ENCODE data around the gene VMA21. TPM values are rescaled to one million over a fixed set of nuclear protein-coding genes. Genes with fewer than 3 reads are reported as not detected.

The VMA21 gene, protein sequence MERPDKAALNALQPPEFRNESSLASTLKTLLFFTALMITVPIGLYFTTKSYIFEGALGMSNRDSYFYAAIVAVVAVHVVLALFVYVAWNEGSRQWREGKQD
- 10 to 100 TPM; 13.9 to 25.8 (median 21.1) TPM for total RNA-seq
- polyA plus RNA-seq: 10 to 100 TPM in 1 of 2 donors, 1 to 10 TPM in 1; 5.7 to 12.4 TPM
- long read RNA-seq, donor 1, full-length matches to known transcripts: 20 of 21 reads
- long read RNA-seq, donor 1, partial matches to known transcripts: 0 of 21 reads
- long read RNA-seq, donor 1, other reads (novel, unspliced or antisense): 1 of 21 reads
- long read RNA-seq, donor 2, full-length matches to known transcripts: 31 of 35 reads
- long read RNA-seq, donor 2, partial matches to known transcripts: 0 of 35 reads
- long read RNA-seq, donor 2, other reads (novel, unspliced or antisense): 4 of 35 reads
- long read RNA-seq, donor 3, full-length matches to known transcripts: 15 of 16 reads
- long read RNA-seq, donor 3, partial matches to known transcripts: 0 of 16 reads
- long read RNA-seq, donor 3, other reads (novel, unspliced or antisense): 1 of 16 reads

DNA sequence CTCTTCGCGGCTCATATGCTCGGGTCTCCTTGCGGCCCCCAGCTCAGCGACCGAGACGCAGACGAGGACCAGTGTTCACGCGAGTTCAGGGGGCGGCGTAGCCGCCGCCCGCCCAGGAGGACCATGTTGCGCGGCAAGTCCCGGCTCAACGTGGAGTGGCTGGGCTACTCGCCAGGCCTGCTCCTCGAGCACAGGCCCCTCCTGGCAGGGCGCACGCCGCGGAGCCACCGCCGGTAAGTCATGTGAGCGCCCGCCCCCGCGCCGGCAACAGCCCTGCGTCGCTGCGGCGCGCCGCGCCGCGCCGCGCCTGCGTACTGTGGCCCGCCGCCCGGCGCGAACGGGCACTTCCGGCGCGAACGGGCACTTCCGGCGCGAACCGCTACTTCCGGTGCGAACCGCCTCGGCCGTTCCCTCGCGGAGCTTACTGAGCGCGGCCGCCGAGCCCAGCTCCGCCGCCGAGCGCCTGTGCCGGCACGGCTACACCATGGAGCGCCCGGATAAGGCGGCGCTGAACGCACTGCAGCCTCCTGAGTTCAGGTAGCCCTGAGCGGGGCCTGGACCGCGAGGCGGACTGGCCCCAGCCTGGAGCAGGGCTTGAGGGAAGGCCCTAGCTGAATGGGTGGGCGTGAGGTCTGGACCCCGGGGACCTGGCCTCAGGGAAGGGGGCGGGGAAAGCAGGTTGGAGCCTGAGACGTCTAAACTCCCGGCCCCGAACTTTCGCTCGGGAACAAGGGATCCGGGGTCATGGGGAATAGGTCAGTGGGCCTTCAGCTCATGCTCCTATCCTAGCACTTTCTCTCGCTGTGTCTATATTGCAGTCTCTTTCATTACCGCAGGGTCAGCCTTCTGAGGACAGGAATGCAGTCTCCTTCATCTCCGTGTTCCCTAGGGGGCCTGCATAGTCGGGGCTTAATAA lies at the start of gene VMA21:
TSS of gene VMA21 (plus strand) at position 382 of the 916 bp plus-strand sequence. CDS start at position 485, 103 bp downstream.
- Histone ChIP-seq H3K36me3 (no peaks in the 10 kb centered on the region), H3K27ac (peak within 1 kb of the TSS; percentile 82 to 96 (median 91)), H3K9me3 (no peaks in the 10 kb centered on the region), H3K27me3 (no peaks in the 10 kb centered on the region), H3K4me1 (peaks cover 0 to 21% (median 8%) of the 10 kb centered on the region in 12 donors), H3K4me3 (peak within 1 kb of the TSS; percentile 50 to 91 (median 77))
- intact Hi-C loops (cut with DNase I): loop anchor here in 1 of 10 donors (10.0 kb wide), 1 partner anchor 492 kb away; no protein-coding TSS in a partner anchor
- WGBS, 4 donors: 0 to 47% (median 16%) methylated on average over 30 to 97 of the region's 97 CpGs
- ATAC-seq (peak; percentile 94 to 99 (median 98)), DNase-seq (peak; percentile 88 to 94 (median 92))
- TF ChIP-seq, protein P1, sequence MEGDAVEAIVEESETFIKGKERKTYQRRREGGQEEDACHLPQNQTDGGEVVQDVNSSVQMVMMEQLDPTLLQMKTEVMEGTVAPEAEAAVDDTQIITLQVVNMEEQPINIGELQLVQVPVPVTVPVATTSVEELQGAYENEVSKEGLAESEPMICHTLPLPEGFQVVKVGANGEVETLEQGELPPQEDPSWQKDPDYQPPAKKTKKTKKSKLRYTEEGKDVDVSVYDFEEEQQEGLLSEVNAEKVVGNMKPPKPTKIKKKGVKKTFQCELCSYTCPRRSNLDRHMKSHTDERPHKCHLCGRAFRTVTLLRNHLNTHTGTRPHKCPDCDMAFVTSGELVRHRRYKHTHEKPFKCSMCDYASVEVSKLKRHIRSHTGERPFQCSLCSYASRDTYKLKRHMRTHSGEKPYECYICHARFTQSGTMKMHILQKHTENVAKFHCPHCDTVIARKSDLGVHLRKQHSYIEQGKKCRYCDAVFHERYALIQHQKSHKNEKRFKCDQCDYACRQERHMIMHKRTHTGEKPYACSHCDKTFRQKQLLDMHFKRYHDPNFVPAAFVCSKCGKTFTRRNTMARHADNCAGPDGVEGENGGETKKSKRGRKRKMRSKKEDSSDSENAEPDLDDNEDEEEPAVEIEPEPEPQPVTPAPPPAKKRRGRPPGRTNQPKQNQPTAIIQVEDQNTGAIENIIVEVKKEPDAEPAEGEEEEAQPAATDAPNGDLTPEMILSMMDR (IDR thresholded peaks at IDR 0.05): no peak
- peak in 1 of 2 donors; percentile 42 for TF ChIP-seq POLR2A (IDR thresholded peaks at IDR 0.05)

DNA sequence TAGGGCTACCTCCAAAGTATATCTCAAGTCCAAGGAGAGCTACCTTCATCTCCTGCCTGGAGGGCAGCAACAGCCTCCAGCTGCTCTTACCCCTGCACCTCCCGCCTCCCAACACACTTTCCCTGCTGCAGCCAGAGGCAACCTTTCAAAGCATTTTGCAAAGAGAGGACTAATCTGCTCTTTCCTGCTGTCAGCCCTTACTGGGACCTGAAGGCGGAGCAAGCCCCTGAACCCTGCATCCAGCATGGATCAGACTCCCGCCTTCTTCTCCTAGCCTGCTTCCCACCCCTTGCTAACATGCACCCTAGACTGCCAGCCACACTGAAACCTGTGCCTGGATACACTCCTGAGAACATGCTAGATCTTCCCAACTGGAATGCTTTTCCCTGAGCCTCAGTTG lies 37.7 kb upstream of the VMA21 start:
- DNase-seq (no peak), ATAC-seq (no peak)
- Histone ChIP-seq H3K27ac (no peak overlapping the region), H3K4me1 (no peaks in the 10 kb centered on the region), H3K27me3 (peaks cover 0 to 27% (median 0%) of the 10 kb centered on the region in 9 donors), H3K36me3 (no peaks in the 10 kb centered on the region), H3K4me3 (no peak overlapping the region), H3K9me3 (no peaks in the 10 kb centered on the region)
- intact Hi-C loops (cut with DNase I): loop anchor here in 4 of 10 donors (10.0 kb wide), 1 partner anchor 205 kb away; no protein-coding TSS in a partner anchor
- WGBS, 4 donors: 57 to 63% (median 61%) methylated on average over 3 of the region's 3 CpGs
- TF ChIP-seq, protein P1 (IDR thresholded peaks at IDR 0.05): no peak
- TF ChIP-seq POLR2A (IDR thresholded peaks at IDR 0.05): no peak

DNA sequence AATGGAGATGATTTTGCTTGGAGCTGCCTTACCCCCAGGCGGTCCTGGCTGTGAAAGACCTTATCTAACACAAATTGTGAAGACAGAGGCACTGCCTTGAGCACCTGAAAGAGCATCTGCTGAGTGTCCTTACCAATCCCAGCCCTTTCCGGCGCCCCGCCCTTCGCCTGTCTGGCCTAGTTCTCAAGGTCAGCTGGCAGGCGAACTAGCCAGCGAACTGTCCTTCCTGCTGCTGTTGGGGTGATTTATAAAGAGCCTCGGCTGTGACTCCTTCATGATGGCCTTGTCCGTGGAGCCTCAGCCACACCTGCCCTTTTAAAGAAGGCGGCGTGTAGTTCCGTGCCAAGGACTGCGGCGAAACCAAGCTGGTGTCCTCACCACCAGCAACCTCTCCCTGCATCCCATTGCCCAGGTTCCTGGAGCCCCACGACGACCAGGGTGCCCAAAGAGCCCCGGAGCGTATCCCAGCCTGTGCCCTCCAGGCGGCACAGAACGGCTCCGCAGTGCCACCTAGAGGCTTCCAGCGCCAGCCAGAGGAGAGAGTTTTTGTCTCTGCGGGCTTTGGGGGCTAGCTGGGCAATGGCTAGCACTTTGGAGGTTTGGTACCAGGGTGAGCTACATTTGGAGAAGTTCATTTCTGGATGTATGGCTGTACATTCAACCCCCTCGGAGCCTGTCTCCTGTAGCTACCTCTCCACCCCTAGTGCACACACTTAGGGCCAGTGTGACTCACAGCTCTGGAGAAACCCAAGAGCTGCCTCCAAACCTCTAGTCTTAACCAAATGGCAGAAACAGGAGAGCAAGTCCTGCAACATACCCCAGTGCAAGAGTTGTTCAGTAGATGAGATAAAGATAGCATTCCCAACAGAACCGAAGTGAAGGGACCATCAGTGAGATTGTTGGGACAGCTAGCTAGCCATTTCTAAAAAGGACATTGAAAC lies 36.8 kb upstream of the VMA21 start:
- TF ChIP-seq POLR2A (IDR thresholded peaks at IDR 0.05): no peak
- TF ChIP-seq, protein P1 (IDR thresholded peaks at IDR 0.05): peak; percentile 25 to 60 (median 48)
- Histone ChIP-seq H3K9me3 (no peaks in the 10 kb centered on the region), H3K4me1 (no peaks in the 10 kb centered on the region), H3K4me3 (peak overlapping the region in 2 of 12 donors; percentile 6 to 15), H3K27me3 (peaks cover 0 to 27% (median 0%) of the 10 kb centered on the region in 9 donors), H3K36me3 (no peaks in the 10 kb centered on the region), H3K27ac (no peak overlapping the region)
- intact Hi-C loops (cut with DNase I): loop anchor here in 7 of 10 donors (5.0 to 10.0 kb wide), 2 partner anchors 205 to 208 kb away; no protein-coding TSS in a partner anchor
- DNase-seq (peak in 1 of 5 donors; percentile 44), ATAC-seq (peak in 3 of 4 donors; percentile 58 to 77 (median 59))
- 9 to 25% (median 15%) methylated on average over 11 to 25 of the region's 25 CpGs for WGBS, 4 donors
